ENCODE measurements around the gene SUPT20H.

DNA sequence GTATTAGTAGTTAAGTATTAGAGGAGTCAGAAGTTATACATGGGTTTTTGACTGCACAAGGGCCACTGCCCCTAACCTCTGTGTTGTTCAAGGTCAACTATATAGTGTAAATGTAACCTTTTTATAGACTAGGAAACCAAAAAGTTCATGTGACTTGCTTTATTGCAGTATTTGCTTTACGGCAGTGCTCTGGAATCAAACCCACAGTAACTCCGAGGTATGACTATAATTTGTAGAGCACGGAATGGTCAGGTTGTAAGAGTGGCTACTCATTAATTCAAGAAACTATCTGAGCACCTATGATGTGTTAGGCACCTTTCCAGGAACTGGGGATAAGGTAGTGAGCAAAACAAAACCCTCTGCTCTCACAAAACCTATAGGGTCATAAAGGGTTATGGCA, 22.2 kb downstream of the SUPT20H start:
- TF ChIP-seq, protein P1, sequence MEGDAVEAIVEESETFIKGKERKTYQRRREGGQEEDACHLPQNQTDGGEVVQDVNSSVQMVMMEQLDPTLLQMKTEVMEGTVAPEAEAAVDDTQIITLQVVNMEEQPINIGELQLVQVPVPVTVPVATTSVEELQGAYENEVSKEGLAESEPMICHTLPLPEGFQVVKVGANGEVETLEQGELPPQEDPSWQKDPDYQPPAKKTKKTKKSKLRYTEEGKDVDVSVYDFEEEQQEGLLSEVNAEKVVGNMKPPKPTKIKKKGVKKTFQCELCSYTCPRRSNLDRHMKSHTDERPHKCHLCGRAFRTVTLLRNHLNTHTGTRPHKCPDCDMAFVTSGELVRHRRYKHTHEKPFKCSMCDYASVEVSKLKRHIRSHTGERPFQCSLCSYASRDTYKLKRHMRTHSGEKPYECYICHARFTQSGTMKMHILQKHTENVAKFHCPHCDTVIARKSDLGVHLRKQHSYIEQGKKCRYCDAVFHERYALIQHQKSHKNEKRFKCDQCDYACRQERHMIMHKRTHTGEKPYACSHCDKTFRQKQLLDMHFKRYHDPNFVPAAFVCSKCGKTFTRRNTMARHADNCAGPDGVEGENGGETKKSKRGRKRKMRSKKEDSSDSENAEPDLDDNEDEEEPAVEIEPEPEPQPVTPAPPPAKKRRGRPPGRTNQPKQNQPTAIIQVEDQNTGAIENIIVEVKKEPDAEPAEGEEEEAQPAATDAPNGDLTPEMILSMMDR (IDR thresholded peaks at IDR 0.05; ENCODE audit: low read length), result no peak
- no peak for TF ChIP-seq EZH2 (optimal IDR thresholded peaks at IDR 0.05; ENCODE audit: low read depth, low read length)
- TF ChIP-seq EZH2phosphoT487 (IDR thresholded peaks at IDR 0.05; ENCODE audit: low read length), result no peak

All from MM.1S (cell line).